SK-N-SH (cell line): ENCODE data around the gene GBX2. TPM values are rescaled to one million over a fixed set of nuclear protein-coding genes. Genes with fewer than 3 reads are reported as not detected.

ENCODE experiments used
- CTCF ChIA-PET: fragments of 300-600, 350-600 bp; formaldehyde crosslinking; extraction: SDS; loops from one replicate; lab custom pipeline; 2021; lab: Yijun Ruan, JAX
- POLR2A ChIA-PET: fragments of 350-600 bp; sonication (Branson Sonifier 250); formaldehyde crosslinking; extraction: SDS; loops from one replicate; lab custom pipeline; 2020; ENCODE audit warnings: antibody characterized with exemption, inconsistent platforms; lab: Yijun Ruan, JAX
- DNase-seq: peaks from one replicate; pipeline ENCODE4 v3.0.0; 2012
- H2AFZ ChIP-seq: fragments of 200-600 bp; sonication (generic); 2 replicates; pipeline ENCODE4 v1.8.1; 2016; ENCODE audit warnings: antibody characterized with exemption, mild to moderate bottlenecking, low read depth
- H3F3A ChIP-seq: fragments of 200-600 bp; sonication (generic); replicated peaks from 2 replicates; pipeline ENCODE3; 2016; ENCODE audit warnings: antibody characterized with exemption, mild to moderate bottlenecking; ENCODE audit not compliant: insufficient read depth
- H3K27ac ChIP-seq, 2 experiments: fragments of 200-500 bp in 1 of 2; fragments of 200-600 bp in 1 of 2; sonication (Bioruptor generic) in 1 of 2; sonication (generic), shearing (Covaris generic) in 1 of 2; 2 replicates each; pipeline versions ENCODE4 v1.5.1 to v1.6.1; 2014 to 2016; ENCODE audit warnings: low read depth in 2 of 2, inconsistent platforms in 1 of 2, low read length in 1 of 2, mild to moderate bottlenecking in 1 of 2, mixed read lengths in 1 of 2
- H3K27me3 ChIP-seq: fragments of 200-600 bp; sonication (generic), shearing (Covaris generic); 2 replicates; pipeline ENCODE4 v1.6.1; 2016; ENCODE audit warnings: mixed run types; ENCODE audit not compliant: insufficient read depth
- H3K36me3 ChIP-seq, 2 experiments: fragments of 200-500 bp in 1 of 2; fragments of 200-600 bp in 1 of 2; sonication (Bioruptor generic) in 1 of 2; sonication (generic) in 1 of 2; replicated peaks in 1 of 2; 2 replicates each; pipeline versions ENCODE3 to v1.5.1; 2014 to 2016; ENCODE audit warnings: low read length in 1 of 2, mild to moderate bottlenecking in 1 of 2; ENCODE audit not compliant: insufficient read depth in 2 of 2, control insufficient read depth in 1 of 2
- H3K4me1 ChIP-seq, 2 experiments: fragments of 200-500 bp in 1 of 2; fragments of 200-600 bp in 1 of 2; sonication (Bioruptor generic) in 1 of 2; sonication (generic), shearing (Covaris generic) in 1 of 2; 2 replicates each; pipeline versions ENCODE4 v1.5.1 to v1.6.1; 2014 to 2016; ENCODE audit warnings: low read depth in 1 of 2, low read length in 1 of 2, mixed run types in 1 of 2; ENCODE audit not compliant: insufficient read depth in 2 of 2, control insufficient read depth in 1 of 2
- H3K4me2 ChIP-seq: fragments of 200-600 bp; sonication (generic), shearing (Covaris generic); 2 replicates; pipeline ENCODE4 v1.6.1; 2017; ENCODE audit warnings: mixed run types
- H3K4me3 ChIP-seq, 2 experiments: fragments of 200-500 bp in 1 of 2; fragments of 200-600 bp in 1 of 2; sonication (Bioruptor generic) in 1 of 2; sonication (generic), shearing (Covaris generic) in 1 of 2; 2 replicates each; pipeline versions ENCODE4 v1.5.1 to v1.8.1; 2014 to 2016; ENCODE audit warnings: low read depth in 2 of 2, inconsistent platforms in 1 of 2, low read length in 1 of 2, mild to moderate bottlenecking in 1 of 2, mixed read lengths in 1 of 2, moderate library complexity in 1 of 2
- H3K79me2 ChIP-seq: fragments of 200-600 bp; sonication (generic); 2 replicates; pipeline ENCODE4 v1.8.1; 2017; ENCODE audit warnings: mild to moderate bottlenecking; ENCODE audit not compliant: insufficient read depth
- H3K9ac ChIP-seq: fragments of 200-600 bp; sonication (generic); 2 replicates; pipeline ENCODE4 v1.6.1; 2017; ENCODE audit warnings: mixed run types
- H3K9me2 ChIP-seq: fragments of 200-600 bp; sonication (generic); 2 replicates; pipeline ENCODE4 v1.6.1; 2017; ENCODE audit warnings: mixed run types
- H3K9me3 ChIP-seq: fragments of 200-600 bp; sonication (generic); 2 replicates; pipeline ENCODE4 v1.6.1; 2017; ENCODE audit warnings: mixed run types, mild to moderate bottlenecking, moderate library complexity
- H4K20me1 ChIP-seq: fragments of 200-600 bp; sonication (generic); 2 replicates; pipeline ENCODE4 v1.6.1; 2017; ENCODE audit warnings: mild to moderate bottlenecking, mixed run types; ENCODE audit not compliant: insufficient read depth
- CTCF ChIP-seq: fragments of 200-600 bp; sonication (generic); IDR thresholded peaks from 2 replicates; pipeline ENCODE4 v1.6.1; 2017; ENCODE audit warnings: antibody characterized with exemption, mild to moderate bottlenecking, moderate library complexity
- EZH2phosphoT487 ChIP-seq: fragments of 200-600 bp; sonication (generic); IDR thresholded peaks from 2 replicates; pipeline ENCODE4 v1.6.1; 2017; ENCODE audit warnings: low read depth, mixed run types, mild to moderate bottlenecking, antibody characterized with exemption, moderate library complexity, borderline replicate concordance
- FOSL2 ChIP-seq: IDR thresholded peaks from 2 replicates; pipeline ENCODE4 v1.4.0; 2012; ENCODE audit warnings: low read depth, mild to moderate bottlenecking, moderate library complexity, borderline replicate concordance
- GATA2 ChIP-seq: sonication (generic); formaldehyde crosslinking; IDR thresholded peaks from 2 replicates; pipeline ENCODE4 v1.5.0; 2020; ENCODE audit warnings: mild to moderate bottlenecking, missing genetic modification reagents
- JUND ChIP-seq: IDR thresholded peaks from 2 replicates; pipeline ENCODE4 v1.4.0; 2012
- NRF1 ChIP-seq: IDR thresholded peaks from 2 replicates; pipeline ENCODE4 v1.6.1; 2012; ENCODE audit warnings: low read depth, mild to moderate bottlenecking, low read length
- POLR2AphosphoS5 ChIP-seq: IDR thresholded peaks from 2 replicates; pipeline ENCODE4 v1.6.1; 2012; ENCODE audit warnings: low read depth, low read length
- RCOR1 ChIP-seq: fragments of 150-350 bp; IDR thresholded peaks from 2 replicates; pipeline ENCODE4 v1.6.1; 2017; ENCODE audit warnings: antibody characterized with exemption, low read length
- REST ChIP-seq: IDR thresholded peaks from 2 replicates; pipeline ENCODE4 v1.6.1; 2012; ENCODE audit warnings: mild to moderate bottlenecking, low read depth, low read length, moderate library complexity
- RFX5 ChIP-seq: IDR thresholded peaks from 2 replicates; pipeline ENCODE4 v1.6.1; 2012; ENCODE audit warnings: mild to moderate bottlenecking, improper control_type of control experiment, low read length
- RXRA ChIP-seq: IDR thresholded peaks from 2 replicates; pipeline ENCODE4 v1.4.0; 2012; ENCODE audit warnings: low read depth, mild to moderate bottlenecking, borderline replicate concordance
- SIN3A ChIP-seq: IDR thresholded peaks from 2 replicates; pipeline ENCODE4 v1.6.1; 2012; ENCODE audit warnings: low read depth, mild to moderate bottlenecking, low read length, moderate library complexity, borderline replicate concordance
- SMC3 ChIP-seq: IDR thresholded peaks from 2 replicates; pipeline ENCODE4 v1.6.1; 2012; ENCODE audit warnings: low read depth, low read length, improper control_type of control experiment
- USF2 ChIP-seq: fragments of 150-350 bp; IDR thresholded peaks from 2 replicates; pipeline ENCODE4 v1.6.1; 2017; ENCODE audit warnings: antibody characterized with exemption, low read length, low read depth, borderline replicate concordance
- WGBS: methylation state at CpG from one replicate; pipeline ENCODE4 v1.1.6; 2017; ENCODE audit warnings: low lambda C conversion rate; 5-methylcytosine and 5-hydroxymethylcytosine counted together
- polyA plus RNA-seq, 3 experiments: library from polyadenylated mRNA; depleted of rRNA; stranded (reverse); fragments of >200 nt; gene quantifications; 2 replicates each; pipeline ENCODE4 v1.2.3, GENCODE V29; 2012
- TF ChIP-seq, protein P1 (sequence below): fragments of 150-350 bp; IDR thresholded peaks from 2 replicates; pipeline ENCODE4 v1.6.1; 2016; ENCODE audit warnings: mild to moderate bottlenecking, low read depth, low read length

The GBX2 gene
- polyA plus RNA-seq, 1 of the 3 experiments (the other 2 are of a cell fraction), result 0.16 TPM

DNA sequence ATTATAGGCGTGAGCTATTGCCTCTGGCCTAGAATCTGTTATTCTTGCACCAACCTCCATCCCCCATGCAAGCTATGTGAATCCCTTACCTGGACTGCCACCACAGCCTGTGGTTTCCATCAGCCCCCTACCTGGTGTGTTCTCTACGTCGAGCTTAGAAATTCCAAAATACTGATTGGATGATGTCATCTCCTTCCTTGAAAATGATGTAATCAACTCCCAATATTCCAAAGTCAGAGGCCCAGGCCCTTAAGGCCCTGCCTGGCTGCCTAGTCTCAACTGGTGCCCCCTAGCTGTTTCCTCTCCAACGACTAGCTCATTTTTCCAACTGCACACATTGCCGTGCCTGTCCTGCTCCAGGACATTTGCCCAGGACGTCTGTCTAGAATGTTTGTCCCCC is 41.3 kb upstream of the GBX2 start:
- no peak overlapping the region for H2AFZ ChIP-seq
- no peak overlapping the region for H3K4me3 ChIP-seq
- WGBS, result 51% methylated on average over 6 of the region's 6 CpGs
- H3K36me3 ChIP-seq, result no peaks in the 10 kb centered on the region
- no peaks in the 10 kb centered on the region for H3K9me2 ChIP-seq
- H4K20me1 ChIP-seq, result no peaks in the 10 kb centered on the region
- H3K9me3 ChIP-seq, result no peaks in the 10 kb centered on the region
- H3K79me2 ChIP-seq, result no peaks in the 10 kb centered on the region
- no peaks in the 10 kb centered on the region for H3K4me1 ChIP-seq
- TF ChIP-seq CTCF, result no peak
- no peak for TF ChIP-seq RFX5
- no peak for TF ChIP-seq JUND
- no peak for TF ChIP-seq RXRA
- no peak for TF ChIP-seq SIN3A
- TF ChIP-seq GATA2, result no peak
- H3F3A ChIP-seq, result no peaks in the 10 kb centered on the region
- no peaks in the 10 kb centered on the region; the same call in 1 of the 2 replicates for H3K27me3 ChIP-seq
- no peak overlapping the region for H3K9ac ChIP-seq
- no peak for DNase-seq
- ChIA-PET CTCF (interaction anchor here (0.8 to 1.0 kb wide), 3 partner anchors 10 to 430 kb away, joined by 3 read pairs; no protein-coding TSS in a partner anchor), POLR2A (no interaction called here)
- H3K4me2 ChIP-seq, result no peak overlapping the region
- H3K27ac ChIP-seq, result no peak overlapping the region

DNA sequence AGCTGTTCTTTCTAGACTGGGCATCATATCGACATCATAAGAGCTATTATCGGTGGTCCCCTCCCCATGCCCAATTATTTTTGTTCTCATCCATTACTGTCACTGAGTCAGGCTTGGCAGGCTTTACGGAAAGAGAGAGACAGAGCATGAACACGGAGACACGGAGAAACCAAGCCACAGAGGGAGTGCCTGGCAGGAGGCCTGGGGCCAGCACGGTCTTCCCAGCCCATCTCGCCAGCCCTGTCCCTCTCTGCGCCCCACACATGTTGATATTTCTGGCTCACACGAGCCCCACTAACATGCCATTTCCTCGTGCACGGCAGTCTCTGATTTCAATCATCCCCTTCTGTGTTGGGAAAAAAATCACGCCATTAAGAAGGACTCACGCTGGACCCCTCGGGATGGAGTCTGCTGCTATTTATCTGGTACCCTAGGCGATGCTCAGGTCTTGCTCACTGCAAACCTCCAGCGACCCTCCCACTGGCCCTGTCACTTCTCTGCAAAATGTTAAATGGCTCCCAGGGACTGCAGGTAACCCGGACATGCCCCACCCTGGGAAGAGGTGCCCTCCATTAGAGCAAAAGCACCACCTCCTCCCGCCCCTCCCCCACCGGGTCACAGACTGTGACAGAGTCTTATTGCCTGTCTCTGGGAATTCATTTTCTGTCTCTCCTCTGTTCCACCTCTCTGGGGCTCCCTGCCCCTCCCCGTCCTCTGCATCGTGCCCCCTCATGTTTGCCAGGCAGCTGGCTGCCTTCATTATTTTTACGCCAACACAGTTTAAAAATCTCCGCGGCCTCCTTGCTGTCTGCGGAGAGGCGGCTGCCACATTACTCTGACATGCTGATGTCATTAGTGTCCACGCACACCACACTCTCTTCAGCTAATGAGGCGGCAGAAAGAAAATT is 40.1 kb upstream of the GBX2 start:
- no peak for DNase-seq
- Histone ChIP-seq H2AFZ (no peak overlapping the region), H3K9me2 (no peaks in the 10 kb centered on the region), H4K20me1 (no peaks in the 10 kb centered on the region), H3K4me1 (no peaks in the 10 kb centered on the region), H3F3A (no peaks in the 10 kb centered on the region), H3K9me3 (no peaks in the 10 kb centered on the region), H3K9ac (no peak overlapping the region), H3K36me3 (no peaks in the 10 kb centered on the region), H3K4me2 (no peak overlapping the region), H3K27me3 (no peaks in the 10 kb centered on the region; the same call in 1 of the 2 replicates), H3K79me2 (no peaks in the 10 kb centered on the region), H3K27ac (no peak overlapping the region), H3K4me3 (no peak overlapping the region)
- CTCF ChIA-PET, result interaction anchor here (0.7 to 2.2 kb wide), 3 partner anchors 10 to 528 kb away, joined by 3 to 5 read pairs (median 3); no protein-coding TSS in a partner anchor
- 56% methylated on average over 28 of the region's 28 CpGs for WGBS
- POLR2A ChIA-PET, result no interaction called here
- TF ChIP-seq FOSL2 (no peak), POLR2AphosphoS5 (no peak), RCOR1 (no peak), EZH2phosphoT487 (no peak), NRF1 (no peak), CTCF (no peak), GATA2 (no peak), USF2 (no peak), REST (no peak), SMC3 (no peak)
- TF ChIP-seq, protein P1, sequence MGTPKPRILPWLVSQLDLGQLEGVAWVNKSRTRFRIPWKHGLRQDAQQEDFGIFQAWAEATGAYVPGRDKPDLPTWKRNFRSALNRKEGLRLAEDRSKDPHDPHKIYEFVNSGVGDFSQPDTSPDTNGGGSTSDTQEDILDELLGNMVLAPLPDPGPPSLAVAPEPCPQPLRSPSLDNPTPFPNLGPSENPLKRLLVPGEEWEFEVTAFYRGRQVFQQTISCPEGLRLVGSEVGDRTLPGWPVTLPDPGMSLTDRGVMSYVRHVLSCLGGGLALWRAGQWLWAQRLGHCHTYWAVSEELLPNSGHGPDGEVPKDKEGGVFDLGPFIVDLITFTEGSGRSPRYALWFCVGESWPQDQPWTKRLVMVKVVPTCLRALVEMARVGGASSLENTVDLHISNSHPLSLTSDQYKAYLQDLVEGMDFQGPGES, result no peak
